Lower lobe of right lung (tissue), 2 donors: ENCODE data around the gene RBM25. TPM values are rescaled to one million over a fixed set of nuclear protein-coding genes. Genes with fewer than 3 reads are reported as not detected.

Experiments
- ATAC-seq, 2 donors: fragments of 200-7000 bp; cut with Tn5 transposase; one replicate each; pipeline ENCODE4 v1.9.1; 2020 to 2022; ENCODE audit warnings: mild to moderate bottlenecking in 2 of 2, moderate library complexity in 2 of 2
- DNase-seq: peaks from one replicate; pipeline ENCODE4 v3.0.0-alpha.2; 2020
- H3K27ac ChIP-seq: fragments of 200-600 bp; one replicate; pipeline ENCODE4 v1.8.0; 2022
- H3K27me3 ChIP-seq: fragments of 200-600 bp; one replicate; pipeline ENCODE4 v1.8.0; 2022; ENCODE audit warnings: low read depth
- H3K36me3 ChIP-seq: fragments of 200-600 bp; one replicate; pipeline ENCODE4 v1.8.0; 2022; ENCODE audit warnings: mild to moderate bottlenecking
- H3K4me1 ChIP-seq: fragments of 200-600 bp; one replicate; pipeline ENCODE4 v1.8.0; 2022
- H3K4me3 ChIP-seq: fragments of 200-600 bp; one replicate; pipeline ENCODE4 v1.8.0; 2022; ENCODE audit warnings: mild to moderate bottlenecking
- H3K9me3 ChIP-seq: fragments of 200-600 bp; one replicate; pipeline ENCODE4 v1.8.0; 2022
- CTCF ChIP-seq: fragments of 200-600 bp; IDR thresholded peaks from one replicate; pipeline ENCODE4 v1.8.0; 2022; ENCODE audit warnings: antibody characterized with exemption, mild to moderate bottlenecking
- intact Hi-C: fragments of 100-400 bp; cut with DNase I; formaldehyde crosslinking; loops from one replicate; pipeline ENCODE4 v1.11.0; 2022
- total RNA-seq: library from RNA; stranded (reverse); fragmentation: NEBNext Ultra II Directional; extraction: Animal tissue kit (Norgen Biotek cat#: 25700); gene quantifications from one replicate; pipeline ENCODE4 v1.2.1, GENCODE V29; 2021
- donor health status: DM: no; HTN: yes; CAD: no; lungs with severe emphysema.

The RBM25 gene
- total RNA-seq, 1 donor from 2014 or later = 56.1 TPM

GRCh38 chr14:73105050-73105449 lies 46.7 kb downstream of the RBM25 start:
- no peak for ATAC-seq
- DNase-seq = no peak

DNA sequence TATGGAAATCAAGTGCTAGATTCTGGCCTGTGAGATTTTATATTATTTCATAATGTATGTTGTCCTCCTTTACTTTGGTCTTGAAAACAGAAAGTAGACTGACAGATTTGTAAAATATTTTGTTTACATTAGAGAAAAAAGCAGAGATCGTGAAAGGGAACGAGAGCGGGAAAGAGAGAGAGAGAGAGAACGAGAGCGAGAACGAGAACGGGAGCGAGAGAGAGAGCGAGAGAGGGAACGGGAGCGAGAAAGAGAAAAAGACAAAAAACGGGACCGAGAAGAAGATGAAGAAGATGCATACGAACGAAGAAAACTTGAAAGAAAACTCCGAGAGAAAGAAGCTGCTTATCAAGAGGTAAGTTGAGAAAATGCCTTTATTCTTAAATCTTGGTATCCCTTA lies 47.4 kb downstream of the RBM25 start:
- no peak for TF ChIP-seq CTCF
- DNase-seq = no peak
- ATAC-seq = no peak
- Histone ChIP-seq H3K27me3 (no peaks in the 10 kb centered on the region), H3K36me3 (peaks cover 96% of the 10 kb centered on the region), H3K9me3 (no peaks in the 10 kb centered on the region), H3K27ac (no peak overlapping the region), H3K4me3 (no peak overlapping the region), H3K4me1 (no peaks in the 10 kb centered on the region)
- intact Hi-C loops = no loop called here

More at GRCh38 chr14:73105050-73105449, 46.7 kb downstream of the RBM25 start:
- intact Hi-C loops = no loop called here
- H3K27me3 ChIP-seq = no peaks in the 10 kb centered on the region
- no peak overlapping the region for H3K27ac ChIP-seq
- H3K4me3 ChIP-seq = no peak overlapping the region
- peaks cover 96% of the 10 kb centered on the region for H3K36me3 ChIP-seq
- no peak for TF ChIP-seq CTCF
- no peaks in the 10 kb centered on the region for H3K9me3 ChIP-seq
- no peaks in the 10 kb centered on the region for H3K4me1 ChIP-seq

DNA sequence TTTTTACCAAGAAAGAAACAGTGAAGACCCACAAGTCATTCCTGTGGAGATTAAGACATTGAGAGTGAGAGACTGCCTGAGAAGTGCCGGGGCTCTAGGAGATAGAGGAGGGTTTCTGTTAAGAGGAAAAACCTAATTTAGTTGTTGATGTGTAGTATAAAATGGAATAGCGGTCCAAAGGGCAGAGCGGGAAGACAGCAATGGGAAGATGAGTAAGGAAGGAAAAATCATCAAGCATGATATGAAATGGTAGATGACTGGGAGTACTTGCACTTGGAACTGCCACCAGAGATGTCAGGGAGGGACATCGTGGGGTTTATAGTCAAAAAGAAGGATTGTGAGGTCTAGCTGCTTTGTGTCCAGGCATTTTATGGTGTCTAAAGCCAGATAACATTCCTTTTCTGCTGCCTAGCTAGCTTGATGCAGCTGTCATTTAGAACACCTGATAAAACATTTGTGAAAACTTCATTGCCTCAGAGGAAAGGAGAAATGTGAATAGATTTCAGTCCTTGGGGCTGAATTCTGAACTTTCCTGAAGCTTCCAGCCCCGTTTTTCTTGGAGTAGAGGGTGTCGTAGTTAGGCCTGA lies 57.8 kb downstream of the RBM25 start:
- peaks cover 99% of the 10 kb centered on the region for H3K36me3 ChIP-seq
- intact Hi-C loops = no loop called here
- DNase-seq (no peak), ATAC-seq (no peak)
- H3K4me1 ChIP-seq = no peaks in the 10 kb centered on the region
- H3K27ac ChIP-seq = no peak overlapping the region
- H3K27me3 ChIP-seq = no peaks in the 10 kb centered on the region
- H3K4me3 ChIP-seq = no peak overlapping the region
- TF ChIP-seq CTCF = no peak
- no peaks in the 10 kb centered on the region for H3K9me3 ChIP-seq

DNA sequence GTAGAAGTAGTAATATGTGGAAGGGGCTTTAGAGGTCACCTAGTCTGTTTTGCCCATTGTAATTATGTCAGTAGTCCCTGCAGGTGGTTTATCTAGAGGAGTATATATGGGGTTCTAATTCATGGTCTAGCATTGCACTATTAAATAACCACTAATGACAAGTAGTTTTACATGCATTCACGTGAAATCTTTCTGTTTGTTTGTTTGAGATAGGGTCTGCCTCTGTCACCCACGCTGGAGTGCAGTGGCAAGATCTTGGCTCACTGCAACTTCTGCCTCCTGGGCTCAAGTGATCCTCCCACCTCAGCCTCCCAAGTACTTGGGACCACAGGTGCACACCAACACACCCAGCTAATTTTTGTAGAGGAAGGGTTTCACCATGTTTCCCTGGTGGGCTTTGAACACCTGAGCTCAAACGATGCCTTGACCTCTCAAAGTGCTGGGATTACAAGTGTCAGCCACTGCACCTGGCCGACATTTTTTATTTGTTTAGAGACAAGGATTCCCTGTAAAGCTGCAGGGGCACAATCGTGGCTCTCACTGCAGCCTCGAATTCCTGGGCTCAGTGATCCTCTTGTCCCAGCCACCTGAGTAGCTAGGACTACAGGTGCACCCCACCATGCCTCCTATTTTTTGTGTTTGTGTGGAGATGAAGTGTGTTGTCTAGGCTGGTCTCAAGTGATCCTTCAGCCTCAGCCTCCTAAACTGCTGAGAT lies 66.0 kb downstream of the RBM25 start:
- intact Hi-C loops = no loop called here
- no peaks in the 10 kb centered on the region for H3K27me3 ChIP-seq
- no peaks in the 10 kb centered on the region for H3K4me1 ChIP-seq
- peaks cover 53% of the 10 kb centered on the region for H3K36me3 ChIP-seq
- no peak overlapping the region for H3K4me3 ChIP-seq
- H3K9me3 ChIP-seq = no peaks in the 10 kb centered on the region
- no peak for ATAC-seq
- H3K27ac ChIP-seq = no peak overlapping the region
- no peak for DNase-seq
- TF ChIP-seq CTCF = no peak

DNA sequence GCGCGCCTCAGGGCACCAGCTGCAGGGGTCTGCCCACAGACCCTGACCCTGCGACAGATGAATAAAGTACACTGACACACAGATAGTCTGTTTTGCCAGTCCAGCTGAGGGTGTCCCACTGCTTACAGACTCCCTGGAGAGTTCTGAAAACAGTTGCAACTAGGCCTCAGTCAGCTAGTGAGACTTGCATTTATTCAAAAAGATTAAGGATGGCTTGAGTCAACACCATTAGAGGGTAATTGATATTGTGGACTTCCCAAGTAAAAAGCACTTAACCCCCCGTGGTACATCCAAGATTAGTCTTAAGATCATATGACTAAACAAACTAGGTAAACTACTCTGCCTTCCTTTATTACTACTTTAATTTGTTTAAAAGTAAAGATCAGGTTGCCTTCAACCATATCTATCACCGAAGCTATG lies 66.8 kb downstream of the RBM25 start:
- intact Hi-C loops = no loop called here
- H3K36me3 ChIP-seq = peaks cover 45% of the 10 kb centered on the region
- no peak for ATAC-seq

More for the DNA sequence above, 66.8 kb downstream of the RBM25 start:
- H3K27ac ChIP-seq = no peak overlapping the region
- no peak for DNase-seq
- H3K4me1 ChIP-seq = no peaks in the 10 kb centered on the region
- H3K27me3 ChIP-seq = no peaks in the 10 kb centered on the region
- H3K9me3 ChIP-seq = no peaks in the 10 kb centered on the region
- no peak overlapping the region for H3K4me3 ChIP-seq
- TF ChIP-seq CTCF = no peak
